GM12878 (cell line): Measurements from ENCODE around the gene NCBP2L. TPM values are rescaled to one million over a fixed set of nuclear protein-coding genes. Genes with fewer than 3 reads are reported as not detected.

ENCODE experiments used
- ATAC-seq: fragments of 200-7000 bp; cut with Tn5 transposase; 3 replicates; pipeline ENCODE4 v1.9.1; 2020; ENCODE audit warnings: mild to moderate bottlenecking, moderate library complexity
- BruUV-seq: library from RNA; stranded (reverse); fragments of 400-500 nt; replicated peaks from 2 replicates; lab custom pipeline; 2021; lab: Mats Ljungman, UMichigan
- CTCF ChIA-PET: fragments of 300-600 bp; sonication (Branson Sonifier 250); formaldehyde crosslinking; extraction: SDS; loops from one replicate; lab custom pipeline; 2021; ENCODE audit warnings: inconsistent platforms; lab: Yijun Ruan, JAX
- POLR2A ChIA-PET: fragments of 350-600 bp; formaldehyde crosslinking; extraction: SDS; loops from one replicate; lab custom pipeline; 2021; ENCODE audit warnings: inconsistent platforms; lab: Charles Lee
- RAD21 ChIA-PET: fragments of 300-600 bp; sonication (Branson Sonifier 250); formaldehyde crosslinking; loops from one replicate; lab custom pipeline; 2023; ENCODE audit warnings: antibody characterized with exemption; ENCODE audit not compliant: unreplicated experiment; lab: Charles Lee
- SMC1A ChIA-PET: fragments of 300-600 bp; sonication (Branson Sonifier 250); formaldehyde crosslinking; loops from one replicate; lab custom pipeline; 2023; ENCODE audit not compliant: unreplicated experiment, uncharacterized antibody; lab: Charles Lee
- DNase-seq: peaks from one replicate; pipeline ENCODE4 v3.0.0-alpha.2; 2011; ENCODE audit warnings: low read depth, low spot score
- FAIRE-seq: peaks from 3 replicates; lab custom pipeline; 2011; peaks lifted over from hg19 to GRCh38; lab: Jason Lieb, UNC
- H2AFZ ChIP-seq: 2 replicates; pipeline ENCODE4 v1.6.0; 2011; ENCODE audit warnings: low read depth, low read length, control low read depth; ENCODE audit not compliant: control insufficient read depth
- H3K27ac ChIP-seq: 2 replicates; pipeline ENCODE4 v1.5.1; 2011; ENCODE audit warnings: control low read depth; ENCODE audit not compliant: control insufficient read depth, insufficient read depth
- H3K27me3 ChIP-seq, 2 experiments: replicated peaks in 1 of 2; 2 replicates each; pipeline versions ENCODE4 v1.6.0 to v1.6.1; 2011; ENCODE audit warnings: low read length in 1 of 2; ENCODE audit not compliant: control insufficient read depth in 2 of 2, insufficient read depth in 2 of 2
- H3K36me3 ChIP-seq, 2 experiments: 2 replicates each; pipeline ENCODE4 v1.5.1; 2011; ENCODE audit warnings: low read length in 1 of 2; ENCODE audit not compliant: control insufficient read depth in 2 of 2, insufficient read depth in 2 of 2
- H3K4me1 ChIP-seq: 2 replicates; pipeline ENCODE4 v1.6.1; 2011; ENCODE audit warnings: mild to moderate bottlenecking, low read length, moderate library complexity, mixed read lengths; ENCODE audit not compliant: control insufficient read depth, insufficient read depth
- H3K4me2 ChIP-seq: 2 replicates; pipeline ENCODE4 v1.6.0; 2011; ENCODE audit warnings: control low read depth; ENCODE audit not compliant: control insufficient read depth, insufficient read depth
- H3K4me3 ChIP-seq: fragments of 200-600 bp; sonication (generic); 2 replicates; pipeline ENCODE4 v1.5.1; 2016
- H3K79me2 ChIP-seq: 2 replicates; pipeline ENCODE4 v1.6.0; 2011; ENCODE audit warnings: low read length; ENCODE audit not compliant: control insufficient read depth, insufficient read depth
- H3K9ac ChIP-seq: 2 replicates; pipeline ENCODE4 v1.8.0; 2011; ENCODE audit warnings: low read length, control low read depth, mixed read lengths; ENCODE audit not compliant: control insufficient read depth, insufficient read depth
- H3K9me3 ChIP-seq: replicated peaks from 3 replicates; pipeline ENCODE4 v1.5.1; 2011; ENCODE audit warnings: mild to moderate bottlenecking, low read length; ENCODE audit not compliant: control insufficient read depth, insufficient read depth
- H4K20me1 ChIP-seq: 2 replicates; pipeline ENCODE4 v1.6.0; 2011; ENCODE audit not compliant: control insufficient read depth, insufficient read depth
- BCL11A ChIP-seq: IDR thresholded peaks from 2 replicates; pipeline ENCODE4 v1.6.1; 2011; ENCODE audit warnings: low read depth, low read length
- CBX3 ChIP-seq: fragments of 200-600 bp; sonication (generic); IDR thresholded peaks from 2 replicates; pipeline ENCODE4 v1.6.1; 2016; ENCODE audit warnings: low read depth, borderline replicate concordance
- CEBPB ChIP-seq, 2 experiments: fragments of 150-350 bp in 1 of 2; IDR thresholded peaks; 2 replicates each; pipeline ENCODE4 v1.6.1; 2012 to 2014; ENCODE audit warnings: low read depth in 2 of 2, low read length in 2 of 2, borderline replicate concordance in 1 of 2, inconsistent platforms in 1 of 2
- CEBPZ ChIP-seq: fragments of 150-350 bp; IDR thresholded peaks from 2 replicates; pipeline ENCODE4 v1.6.1; 2016; ENCODE audit warnings: low read depth, low read length
- CREM ChIP-seq: IDR thresholded peaks from 2 replicates; pipeline ENCODE4 v1.6.1; 2014; ENCODE audit warnings: antibody characterized with exemption, low read depth
- FOXM1 ChIP-seq: IDR thresholded peaks from 2 replicates; pipeline ENCODE4 v1.6.1; 2012; ENCODE audit warnings: low read depth, mild to moderate bottlenecking, inconsistent platforms, low read length, moderate library complexity
- HCFC1 ChIP-seq: fragments of 150-350 bp; IDR thresholded peaks from 2 replicates; pipeline ENCODE4 v1.6.1; 2014; ENCODE audit warnings: low read length
- HDGF ChIP-seq: fragments of 450-650 bp; IDR thresholded peaks from 2 replicates; pipeline ENCODE4 v1.6.1; 2016; ENCODE audit warnings: antibody characterized with exemption
- MTA2 ChIP-seq: fragments of 450-650 bp; IDR thresholded peaks from 2 replicates; pipeline ENCODE4 v1.6.1; 2016; ENCODE audit warnings: low read depth, mild to moderate bottlenecking, moderate library complexity
- MTA3 ChIP-seq: IDR thresholded peaks from 2 replicates; pipeline ENCODE4 v1.6.1; 2012; ENCODE audit warnings: low read length, inconsistent platforms, borderline replicate concordance
- NR2F1 ChIP-seq: fragments of 450-650 bp; conservative IDR thresholded peaks from 2 replicates; pipeline ENCODE4 v1.6.1; 2017; ENCODE audit warnings: mild to moderate bottlenecking
- POU2F2 ChIP-seq: IDR thresholded peaks from 3 replicates; pipeline ENCODE4 v1.6.1; 2011; ENCODE audit warnings: low read depth, mild to moderate bottlenecking, low read length, borderline replicate concordance
- SMAD1 ChIP-seq: fragments of 450-650 bp; IDR thresholded peaks from 2 replicates; pipeline ENCODE4 v1.6.1; 2018; ENCODE audit warnings: mild to moderate bottlenecking, low read depth; ENCODE audit not compliant: partially characterized antibody
- WRNIP1 ChIP-seq: IDR thresholded peaks from 2 replicates; pipeline ENCODE4 v1.6.1; 2011; ENCODE audit warnings: low read depth, low read length, improper control_type of control experiment, borderline replicate concordance
- WGBS: methylation state at CpG from one replicate; pipeline ENCODE4 v1.1.6; 2016; ENCODE audit warnings: low lambda C conversion rate; ENCODE audit not compliant: insufficient replicate concordance, insufficient coverage; ENCODE audit errors: missing lambda C conversion rate; 5-methylcytosine and 5-hydroxymethylcytosine counted together
- in situ Hi-C: fragments of 300-500 bp; cut with MboI; formaldehyde crosslinking; loops from 9 replicates; pipeline ENCODE4 v1.14.3; 2018; ENCODE audit warnings: mixed read lengths
- intact Hi-C: fragments of 100-400 bp; cut with micrococcal nuclease; formaldehyde crosslinking; loops from one replicate; pipeline ENCODE4 v1.14.2; 2022; ENCODE audit not compliant: unreplicated experiment
- polyA plus RNA-seq, 11 experiments: library from polyadenylated mRNA; depleted of rRNA in 4 of 11; unstranded in 6 of 11; stranded (reverse) in 5 of 11; fragments of >200 nt; fragmentation: Nextera tagmentation in 4 of 11; fragmentation: Illumina TruSeq in 1 of 11; extraction: Ambion mirVana in 4 of 11; extraction: Trizol in 1 of 11; gene quantifications; 1 replicate in 1 of 11; 2 replicates in 10 of 11; pipeline versions ENCODE4 v1.2.1 to v1.2.3, GENCODE V29; 2011 to 2016; ENCODE audit warnings: inconsistent platforms in 2 of 11, missing spikeins in 2 of 11, low read depth in 1 of 11
- total RNA-seq, 4 experiments: library from RNA; depleted of rRNA in 3 of 4; stranded (reverse); fragments of >200 nt in 3 of 4; fragmentation: Illumina TruSeq in 1 of 4; extraction: Trizol in 1 of 4; gene quantifications; 2 replicates each; pipeline versions ENCODE4 v1.2.1 to v1.2.3, GENCODE V29; 2013 to 2021

NCBP2L gene
- total and polyA plus RNA-seq, 10 of the 15 experiments (the other 5 are each of a cell fraction or from before 2014, with no cell fraction given), result not detected

GRCh38 chrX:107834275-107835201 lies 57.0 kb downstream of the NCBP2L start (continued):
- TF ChIP-seq HDGF, result no peak

GRCh38 chrX:107836958-107837357 lies 59.4 kb downstream of the NCBP2L start:
- no peak overlapping the region for H3K4me2 ChIP-seq
- in situ Hi-C loops, result no loop called here
- ChIA-PET SMC1A (no interaction called here), CTCF (interaction anchor here (1.0 kb wide), 1 partner anchor 8 kb away, joined by 3 read pairs; no protein-coding TSS in a partner anchor), RAD21 (no interaction called here), POLR2A (no interaction called here)
- no peaks in the 10 kb centered on the region for H3K9me3 ChIP-seq
- no peaks in the 10 kb centered on the region for H4K20me1 ChIP-seq
- no peak overlapping the region for H3K9ac ChIP-seq
- H2AFZ ChIP-seq, result no peak overlapping the region
- H3K27ac ChIP-seq, result no peak overlapping the region
- no peak for ATAC-seq
- 43% methylated on average over 2 of the region's 2 CpGs for WGBS
- TF ChIP-seq FOXM1 (no peak), CEBPZ (no peak), MTA3 (no peak), NR2F1 (no peak), POU2F2 (no peak), BCL11A (no peak), SMAD1 (no peak), HCFC1 (no peak), CEBPB (IDR thresholded peaks at IDR 0.05; ENCODE audit: borderline replicate concordance in 1 of 2, low read depth in 2 of 2, low read length in 2 of 2) (no peak), CREM (no peak), CBX3 (no peak), MTA2 (no peak), WRNIP1 (no peak)
- TF ChIP-seq, all 136 proteins: peak for 0
- Histone ChIP-seq H3K27me3 (no peaks in the 10 kb centered on the region; a peak in 1 of 4 replicates), H3K4me1 (no peaks in the 10 kb centered on the region), H3K79me2 (no peaks in the 10 kb centered on the region), H3K4me3 (no peak overlapping the region), H3K36me3 (no peaks in the 10 kb centered on the region)
- no peak for DNase-seq
- no TSS peak for BruUV-seq
- FAIRE-seq, result no peak
- intact Hi-C loops, result no loop called here
